Measurements from ENCODE around the gene FAM193B. TPM values are rescaled to one million over a fixed set of nuclear protein-coding genes. Genes with fewer than 3 reads are reported as not detected.

The FAM193B gene
- total RNA-seq, 1 experiment from 2014 or later: 43.8 TPM

DNA sequence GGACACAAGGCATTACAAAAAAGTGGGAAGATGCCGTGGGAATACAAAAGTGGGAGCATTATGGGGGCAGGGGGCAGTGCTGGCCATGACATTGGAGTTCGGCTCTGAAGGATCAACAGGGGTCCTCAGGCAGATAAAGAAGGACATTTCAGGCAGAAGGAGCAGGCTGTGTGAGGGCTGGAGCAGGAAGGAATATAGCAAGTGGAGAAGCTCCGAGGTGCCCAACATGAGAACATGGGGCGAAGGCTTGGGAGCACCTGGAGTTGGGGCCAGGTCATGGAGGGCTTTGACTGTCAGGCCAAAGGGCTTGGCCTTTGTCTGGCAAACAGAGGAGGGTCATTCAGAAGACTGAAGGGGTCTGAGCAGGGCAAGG, 48.1 kb upstream of the FAM193B start:
- no TSS peak for BruUV-seq (replicated peaks)
- TF ChIP-seq EZH2 (IDR thresholded peaks at IDR 0.05; ENCODE audit: borderline replicate concordance, low read depth, low read length, poor library complexity, severe bottlenecking): no peak
- TF ChIP-seq, protein P1, sequence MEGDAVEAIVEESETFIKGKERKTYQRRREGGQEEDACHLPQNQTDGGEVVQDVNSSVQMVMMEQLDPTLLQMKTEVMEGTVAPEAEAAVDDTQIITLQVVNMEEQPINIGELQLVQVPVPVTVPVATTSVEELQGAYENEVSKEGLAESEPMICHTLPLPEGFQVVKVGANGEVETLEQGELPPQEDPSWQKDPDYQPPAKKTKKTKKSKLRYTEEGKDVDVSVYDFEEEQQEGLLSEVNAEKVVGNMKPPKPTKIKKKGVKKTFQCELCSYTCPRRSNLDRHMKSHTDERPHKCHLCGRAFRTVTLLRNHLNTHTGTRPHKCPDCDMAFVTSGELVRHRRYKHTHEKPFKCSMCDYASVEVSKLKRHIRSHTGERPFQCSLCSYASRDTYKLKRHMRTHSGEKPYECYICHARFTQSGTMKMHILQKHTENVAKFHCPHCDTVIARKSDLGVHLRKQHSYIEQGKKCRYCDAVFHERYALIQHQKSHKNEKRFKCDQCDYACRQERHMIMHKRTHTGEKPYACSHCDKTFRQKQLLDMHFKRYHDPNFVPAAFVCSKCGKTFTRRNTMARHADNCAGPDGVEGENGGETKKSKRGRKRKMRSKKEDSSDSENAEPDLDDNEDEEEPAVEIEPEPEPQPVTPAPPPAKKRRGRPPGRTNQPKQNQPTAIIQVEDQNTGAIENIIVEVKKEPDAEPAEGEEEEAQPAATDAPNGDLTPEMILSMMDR (conservative IDR thresholded peaks at IDR 0.05; ENCODE audit: low read depth, low read length): no peak
- no peak overlapping the region for H3K4me3 ChIP-seq (ENCODE audit: low read depth, low read length, poor library complexity, severe bottlenecking)
- H3K9me3 ChIP-seq (ENCODE audit: low read depth, low read length, poor library complexity, severe bottlenecking): no peaks in the 10 kb centered on the region
- H3K27ac ChIP-seq (ENCODE audit: low read depth, low read length, poor library complexity, severe bottlenecking): no peak overlapping the region
- H3K36me3 ChIP-seq (ENCODE audit: insufficient read depth, low read length, poor library complexity, severe bottlenecking): no peaks in the 10 kb centered on the region
- H3K27me3 ChIP-seq (replicated peaks; ENCODE audit: insufficient read depth, low read depth, low read length, poor library complexity): no peaks in the 10 kb centered on the region
- no peak for DNase-seq (ENCODE audit: low spot score)
- intact Hi-C loops (cut with micrococcal nuclease; ENCODE audit: unreplicated experiment): no loop called here
- ChIA-PET CTCF (no interaction called here), POLR2A (ENCODE audit: low non-redundant PET) (no interaction called here)
- peaks cover 6% of the 10 kb centered on the region for H3K4me1 ChIP-seq (ENCODE audit: insufficient read depth, low read length, poor library complexity, severe bottlenecking)

DNA sequence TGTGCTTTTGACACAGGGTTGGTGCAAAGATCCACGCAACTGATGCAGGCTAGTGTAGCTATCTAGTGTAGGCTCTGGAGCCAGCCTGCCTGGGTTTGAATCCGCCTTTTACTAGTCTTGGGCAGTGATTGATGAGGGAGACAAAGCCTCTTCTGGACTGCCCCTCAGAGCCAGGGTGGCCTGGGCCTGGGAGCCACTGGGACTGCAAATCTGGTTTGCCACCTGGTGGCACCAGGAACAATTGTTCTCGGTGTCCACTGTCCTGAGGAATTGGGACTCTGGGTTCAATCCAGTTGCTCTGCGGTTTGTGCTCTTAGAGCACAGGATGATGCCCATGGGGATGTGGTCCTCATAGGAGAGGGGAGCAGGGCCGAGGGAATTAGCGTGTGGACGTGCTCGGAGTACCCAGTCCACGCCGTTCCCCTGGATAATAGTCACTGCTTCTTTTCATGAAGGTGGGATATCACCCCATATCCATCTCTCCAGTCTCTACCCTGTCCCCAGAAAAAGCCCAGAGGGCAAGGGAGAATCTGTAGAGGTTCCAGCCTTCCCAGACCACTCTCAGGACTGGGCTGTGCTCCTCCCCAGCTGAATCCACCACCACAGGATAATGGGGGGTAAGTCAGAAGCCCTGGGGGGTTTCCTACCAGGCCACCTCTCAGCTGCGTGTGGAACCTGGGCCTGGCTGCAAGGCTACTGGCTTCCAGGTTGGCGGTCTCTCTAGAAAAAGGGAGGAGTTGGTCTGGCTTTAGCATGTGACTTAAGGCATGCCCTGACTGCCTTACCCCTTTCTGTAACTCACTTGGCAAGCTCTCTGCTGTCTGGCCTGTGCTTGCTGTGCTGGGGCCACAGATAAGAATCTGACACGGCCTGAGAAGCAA, 47.5 kb upstream of the FAM193B start:
- Histone ChIP-seq H3K27ac (ENCODE audit: low read depth, low read length, poor library complexity, severe bottlenecking) (no peak overlapping the region), H3K4me3 (ENCODE audit: low read depth, low read length, poor library complexity, severe bottlenecking) (no peak overlapping the region), H3K36me3 (ENCODE audit: insufficient read depth, low read length, poor library complexity, severe bottlenecking) (no peaks in the 10 kb centered on the region), H3K4me1 (ENCODE audit: insufficient read depth, low read length, poor library complexity, severe bottlenecking) (peaks cover 6% of the 10 kb centered on the region), H3K27me3 (replicated peaks; ENCODE audit: insufficient read depth, low read depth, low read length, poor library complexity) (no peaks in the 10 kb centered on the region), H3K9me3 (ENCODE audit: low read depth, low read length, poor library complexity, severe bottlenecking) (no peaks in the 10 kb centered on the region)
- TF ChIP-seq, protein P1 (conservative IDR thresholded peaks at IDR 0.05; ENCODE audit: low read depth, low read length): no peak
- TF ChIP-seq EZH2 (IDR thresholded peaks at IDR 0.05; ENCODE audit: borderline replicate concordance, low read depth, low read length, poor library complexity, severe bottlenecking): no peak
- ChIA-PET CTCF (no interaction called here), POLR2A (ENCODE audit: low non-redundant PET) (no interaction called here)
- no TSS peak for BruUV-seq (replicated peaks)
- no peak for DNase-seq (ENCODE audit: low spot score)
- intact Hi-C loops (cut with micrococcal nuclease; ENCODE audit: unreplicated experiment): no loop called here

DNA sequence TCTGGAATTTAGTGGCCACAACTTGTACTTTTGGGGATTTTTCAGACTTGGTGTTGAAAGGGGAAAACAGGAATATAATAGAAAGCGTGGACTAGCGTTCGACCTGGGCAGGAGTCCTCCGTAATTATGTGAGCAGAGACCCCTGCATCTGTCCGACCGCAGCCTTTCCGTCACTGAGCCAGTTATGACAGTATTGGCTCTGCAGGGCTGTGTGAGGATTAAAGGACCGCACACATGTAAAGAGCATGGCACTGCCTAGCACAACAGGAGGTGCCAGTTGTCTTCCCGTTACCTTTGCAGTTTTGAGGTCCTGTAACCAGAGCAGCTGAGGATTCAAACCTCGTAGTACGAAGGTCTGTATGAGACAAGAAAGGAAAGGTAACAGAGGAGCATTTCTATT, 46.8 kb upstream of the FAM193B start:
- peak overlapping the region; percentile 85 for H3K4me3 ChIP-seq (ENCODE audit: low read depth, low read length, poor library complexity, severe bottlenecking)
- no TSS peak for BruUV-seq (replicated peaks)
- H3K27me3 ChIP-seq (replicated peaks; ENCODE audit: insufficient read depth, low read depth, low read length, poor library complexity): no peaks in the 10 kb centered on the region
- DNase-seq (ENCODE audit: low spot score): no peak
- no peaks in the 10 kb centered on the region for H3K9me3 ChIP-seq (ENCODE audit: low read depth, low read length, poor library complexity, severe bottlenecking)
- intact Hi-C loops (cut with micrococcal nuclease; ENCODE audit: unreplicated experiment): no loop called here
- CTCF ChIA-PET: no interaction called here
- no peaks in the 10 kb centered on the region for H3K36me3 ChIP-seq (ENCODE audit: insufficient read depth, low read length, poor library complexity, severe bottlenecking)
- no peak overlapping the region for H3K27ac ChIP-seq (ENCODE audit: low read depth, low read length, poor library complexity, severe bottlenecking)
- TF ChIP-seq, protein P1 (conservative IDR thresholded peaks at IDR 0.05; ENCODE audit: low read depth, low read length): no peak
- TF ChIP-seq EZH2 (IDR thresholded peaks at IDR 0.05; ENCODE audit: borderline replicate concordance, low read depth, low read length, poor library complexity, severe bottlenecking): no peak
- POLR2A ChIA-PET (ENCODE audit: low non-redundant PET): no interaction called here
- peaks cover 6% of the 10 kb centered on the region for H3K4me1 ChIP-seq (ENCODE audit: insufficient read depth, low read length, poor library complexity, severe bottlenecking)
